ENCODE data around the gene ZNF521.

ZNF521 gene

GRCh38 chr18:25175558-25176517, 176.1 kb downstream of the ZNF521 start:
- no peak for TF ChIP-seq SNAI2 (CRISPR knock-in tag; IDR thresholded peaks at IDR 0.05)
- no peak for TF ChIP-seq GLIS3 (CRISPR knock-in tag; IDR thresholded peaks at IDR 0.05)
- TF ChIP-seq ZNF8 (CRISPR knock-in tag; IDR thresholded peaks at IDR 0.05) = no peak
- no peak for TF ChIP-seq BACH2 (CRISPR knock-in tag; IDR thresholded peaks at IDR 0.05; ENCODE audit: borderline replicate concordance)
- no peak for TF ChIP-seq ZNF565 (CRISPR knock-in tag; conservative IDR thresholded peaks at IDR 0.05; ENCODE audit: low read depth)
- no peak for TF ChIP-seq ARNTL (CRISPR knock-in tag; IDR thresholded peaks at IDR 0.05; ENCODE audit: borderline replicate concordance, low read depth)
- no peak for ATAC-seq

GRCh38 chr18:25174324-25174723, 177.6 kb downstream of the ZNF521 start:
- ATAC-seq = no peak
- TF ChIP-seq ZNF8 (CRISPR knock-in tag; IDR thresholded peaks at IDR 0.05) (no peak), BACH2 (CRISPR knock-in tag; IDR thresholded peaks at IDR 0.05; ENCODE audit: borderline replicate concordance) (no peak), ZFP3 (CRISPR knock-in tag; IDR thresholded peaks at IDR 0.05) (no peak), PPARA (CRISPR knock-in tag; IDR thresholded peaks at IDR 0.05; ENCODE audit: borderline replicate concordance) (no peak), TSHZ2 (CRISPR knock-in tag; IDR thresholded peaks at IDR 0.05) (no peak), ZFP30 (CRISPR knock-in tag; IDR thresholded peaks at IDR 0.05) (no peak), ZNF70 (CRISPR knock-in tag; IDR thresholded peaks at IDR 0.05) (no peak), ZC3H10 (CRISPR knock-in tag; IDR thresholded peaks at IDR 0.05) (no peak), ESRRG (CRISPR knock-in tag; IDR thresholded peaks at IDR 0.05) (no peak), ARNTL (CRISPR knock-in tag; IDR thresholded peaks at IDR 0.05; ENCODE audit: borderline replicate concordance, low read depth) (no peak), TOX (CRISPR knock-in tag; IDR thresholded peaks at IDR 0.05; ENCODE audit: borderline replicate concordance) (no peak), CSDC2 (CRISPR knock-in tag; IDR thresholded peaks at IDR 0.05) (no peak), PATZ1 (CRISPR knock-in tag; IDR thresholded peaks at IDR 0.05; ENCODE audit: borderline replicate concordance) (no peak), TCF4 (CRISPR knock-in tag; IDR thresholded peaks at IDR 0.05; ENCODE audit: borderline replicate concordance) (no peak), CSRNP3 (CRISPR knock-in tag; IDR thresholded peaks at IDR 0.05) (no peak), OSR1 (CRISPR knock-in tag; IDR thresholded peaks at IDR 0.05) (no peak), ISL1 (CRISPR knock-in tag; IDR thresholded peaks at IDR 0.05) (no peak)

GRCh38 chr18:25171334-25171733, 180.6 kb downstream of the ZNF521 start:
- ATAC-seq = no peak
- TF ChIP-seq RARB (CRISPR knock-in tag; IDR thresholded peaks at IDR 0.05) (no peak), CREB5 (CRISPR knock-in tag; IDR thresholded peaks at IDR 0.05; ENCODE audit: low read depth) (no peak), ISL1 (CRISPR knock-in tag; IDR thresholded peaks at IDR 0.05) (no peak), ZFP30 (CRISPR knock-in tag; IDR thresholded peaks at IDR 0.05) (no peak), PPARA (CRISPR knock-in tag; IDR thresholded peaks at IDR 0.05; ENCODE audit: borderline replicate concordance) (no peak), PATZ1 (CRISPR knock-in tag; IDR thresholded peaks at IDR 0.05; ENCODE audit: borderline replicate concordance) (no peak), ZC3H10 (CRISPR knock-in tag; IDR thresholded peaks at IDR 0.05) (no peak), OSR1 (CRISPR knock-in tag; IDR thresholded peaks at IDR 0.05) (no peak), TCF4 (CRISPR knock-in tag; IDR thresholded peaks at IDR 0.05; ENCODE audit: borderline replicate concordance) (no peak), CSRNP3 (CRISPR knock-in tag; IDR thresholded peaks at IDR 0.05) (no peak), ARNTL (CRISPR knock-in tag; IDR thresholded peaks at IDR 0.05; ENCODE audit: borderline replicate concordance, low read depth) (no peak), ZNF70 (CRISPR knock-in tag; IDR thresholded peaks at IDR 0.05) (no peak), ZNF8 (CRISPR knock-in tag; IDR thresholded peaks at IDR 0.05) (no peak)

Measured in SK-N-SH treated with all-trans-retinoic acid at 6 μM for 48 hours (cell line).